Measurements from ENCODE around the gene KRTAP5-8.
"Not testable (repeated sequence)": the region's sequence is repeated elsewhere in the genome, so short reads cannot be mapped to it uniquely, and the experiment has no call there.

Gene KRTAP5-8

DNA sequence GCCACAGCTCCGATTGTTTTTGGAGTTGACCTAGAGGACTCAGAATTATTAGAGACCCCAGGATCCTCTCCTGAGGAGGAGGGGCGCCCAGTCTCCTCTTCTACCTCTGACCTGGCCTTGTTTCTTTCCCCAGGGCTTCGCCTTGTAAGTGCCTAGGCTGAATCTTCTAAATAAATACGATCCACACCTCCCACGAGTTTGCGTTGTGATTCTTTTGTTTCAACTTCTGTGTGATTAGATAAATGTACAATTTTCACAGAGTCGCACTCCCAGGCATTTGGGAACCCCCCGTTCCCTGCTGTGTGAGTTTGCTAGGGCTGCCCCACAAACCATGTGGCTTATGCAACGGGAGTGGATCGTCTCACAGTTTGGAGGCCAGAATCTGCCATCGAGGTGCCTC lies 1.2 kb downstream of the KRTAP5-8 start:
- no peak for DNase-seq (ENCODE audit: extremely low spot score)
- CTCF ChIA-PET = no interaction called here
- TF ChIP-seq LEF1 (IDR thresholded peaks at IDR 0.05; ENCODE audit: borderline replicate concordance) = no peak
- POLR2A ChIA-PET = no interaction called here

DNA sequence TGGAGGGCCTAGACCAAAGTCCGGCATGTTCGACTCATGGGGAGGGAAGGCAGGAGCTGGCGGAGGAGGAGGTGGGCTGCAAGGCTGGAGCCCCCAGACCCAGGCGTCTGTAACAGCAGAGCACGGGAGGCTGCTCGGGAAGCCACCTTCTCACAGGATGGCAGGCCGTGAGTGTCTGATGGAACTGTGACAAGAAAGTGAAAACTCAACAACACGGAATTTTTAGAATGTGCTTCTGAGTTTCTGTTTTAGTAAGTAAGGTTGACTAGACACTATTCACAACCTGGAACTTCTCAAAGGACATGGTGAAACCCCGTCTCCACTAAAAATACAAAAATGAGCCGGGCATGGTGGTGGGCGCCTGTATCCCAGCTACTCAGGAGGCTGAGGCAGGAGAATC lies 2.1 kb downstream of the KRTAP5-8 start:
- DNase-seq (ENCODE audit: extremely low spot score); CTCF ChIA-PET; POLR2A ChIA-PET: not testable (repeated sequence)

DNA sequence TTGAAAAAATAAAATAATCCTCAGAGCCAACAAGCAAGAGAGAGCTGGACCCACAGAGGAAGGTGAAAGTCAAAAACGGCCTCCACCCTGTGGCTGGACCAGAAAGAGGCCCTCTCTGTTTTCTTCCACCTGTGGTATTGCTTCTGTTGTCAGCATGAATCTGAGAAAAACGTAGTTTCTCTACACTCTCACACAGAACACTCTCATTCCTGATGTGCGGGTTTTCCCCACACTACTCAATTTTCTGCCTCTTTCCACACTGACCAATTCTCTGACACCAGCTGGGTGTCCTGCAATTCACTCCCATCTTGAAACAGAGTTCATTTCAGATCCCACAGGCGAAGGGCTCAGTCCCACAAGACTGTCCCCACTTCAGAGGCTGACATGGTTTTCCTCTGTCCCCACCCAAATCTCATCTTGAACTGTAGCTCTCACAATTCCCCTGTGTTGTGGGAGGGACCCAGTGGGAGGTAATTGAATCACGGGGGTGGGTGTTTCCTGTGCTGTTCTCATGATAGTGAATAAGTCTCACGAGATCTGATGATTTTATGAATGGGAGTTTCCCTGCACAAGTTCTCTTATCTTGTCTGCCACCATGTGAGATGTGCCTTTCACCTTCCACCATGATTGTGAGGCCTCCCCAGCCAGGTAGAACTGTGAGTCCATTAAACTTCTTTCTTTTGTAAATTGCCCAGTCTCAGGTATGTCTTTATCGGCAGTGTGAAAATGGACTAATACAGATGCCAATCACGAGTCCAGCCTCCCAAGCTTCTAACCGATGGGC lies 2.9 kb downstream of the KRTAP5-8 start:
- POLR2A ChIA-PET; DNase-seq (ENCODE audit: extremely low spot score); CTCF ChIA-PET: not testable (repeated sequence)

DNA sequence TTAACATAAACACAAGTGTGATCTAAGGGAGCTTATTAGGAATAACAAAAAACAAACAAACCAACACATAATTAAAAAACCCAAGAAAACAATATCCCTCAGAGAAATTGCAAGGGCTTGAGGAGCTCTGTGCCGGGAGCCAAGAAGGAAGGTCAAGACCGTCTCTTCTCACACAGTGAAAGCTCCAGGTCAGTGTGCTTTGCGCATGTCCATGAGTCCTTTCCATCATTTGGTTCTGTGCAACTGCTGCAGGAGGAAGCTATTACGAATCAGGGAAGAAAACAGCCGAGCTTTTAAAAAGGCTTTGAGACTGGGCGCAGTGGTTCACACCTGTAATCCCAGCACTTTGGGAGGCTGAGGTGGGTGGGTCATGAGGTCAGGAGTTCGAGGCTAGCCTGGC lies 4.6 kb downstream of the KRTAP5-8 start:
- CTCF ChIA-PET = interaction anchor here (1.4 kb wide), 1 partner anchor 37 kb away, joined by 4 read pairs; no protein-coding TSS in a partner anchor
- TF ChIP-seq ELF4 (IDR thresholded peaks at IDR 0.05) (no peak), ARNT (IDR thresholded peaks at IDR 0.05) (no peak), SP1 (IDR thresholded peaks at IDR 0.05) (no peak), ZNF384 (IDR thresholded peaks at IDR 0.05) (no peak), CTBP1 (IDR thresholded peaks at IDR 0.05; ENCODE audit: borderline replicate concordance) (no peak), FOXK2 (IDR thresholded peaks at IDR 0.05) (no peak), FOXA1 (IDR thresholded peaks at IDR 0.05) (no peak), NFRKB (IDR thresholded peaks at IDR 0.05) (no peak), LEF1 (IDR thresholded peaks at IDR 0.05; ENCODE audit: borderline replicate concordance) (no peak), HDGF (IDR thresholded peaks at IDR 0.05; ENCODE audit: borderline replicate concordance) (no peak), L3MBTL2 (conservative IDR thresholded peaks at IDR 0.05) (no peak), BHLHE40 (IDR thresholded peaks at IDR 0.05; ENCODE audit: borderline replicate concordance) (no peak), FOXM1 (IDR thresholded peaks at IDR 0.05; ENCODE audit: borderline replicate concordance) (no peak), TARDBP (IDR thresholded peaks at IDR 0.05) (no peak), SUZ12 (IDR thresholded peaks at IDR 0.05) (no peak)
- TF ChIP-seq, protein P1, sequence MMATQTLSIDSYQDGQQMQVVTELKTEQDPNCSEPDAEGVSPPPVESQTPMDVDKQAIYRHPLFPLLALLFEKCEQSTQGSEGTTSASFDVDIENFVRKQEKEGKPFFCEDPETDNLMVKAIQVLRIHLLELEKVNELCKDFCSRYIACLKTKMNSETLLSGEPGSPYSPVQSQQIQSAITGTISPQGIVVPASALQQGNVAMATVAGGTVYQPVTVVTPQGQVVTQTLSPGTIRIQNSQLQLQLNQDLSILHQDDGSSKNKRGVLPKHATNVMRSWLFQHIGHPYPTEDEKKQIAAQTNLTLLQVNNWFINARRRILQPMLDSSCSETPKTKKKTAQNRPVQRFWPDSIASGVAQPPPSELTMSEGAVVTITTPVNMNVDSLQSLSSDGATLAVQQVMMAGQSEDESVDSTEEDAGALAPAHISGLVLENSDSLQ (IDR thresholded peaks at IDR 0.05) = no peak
- no peak for DNase-seq (ENCODE audit: extremely low spot score)
- POLR2A ChIA-PET = no interaction called here

DNA sequence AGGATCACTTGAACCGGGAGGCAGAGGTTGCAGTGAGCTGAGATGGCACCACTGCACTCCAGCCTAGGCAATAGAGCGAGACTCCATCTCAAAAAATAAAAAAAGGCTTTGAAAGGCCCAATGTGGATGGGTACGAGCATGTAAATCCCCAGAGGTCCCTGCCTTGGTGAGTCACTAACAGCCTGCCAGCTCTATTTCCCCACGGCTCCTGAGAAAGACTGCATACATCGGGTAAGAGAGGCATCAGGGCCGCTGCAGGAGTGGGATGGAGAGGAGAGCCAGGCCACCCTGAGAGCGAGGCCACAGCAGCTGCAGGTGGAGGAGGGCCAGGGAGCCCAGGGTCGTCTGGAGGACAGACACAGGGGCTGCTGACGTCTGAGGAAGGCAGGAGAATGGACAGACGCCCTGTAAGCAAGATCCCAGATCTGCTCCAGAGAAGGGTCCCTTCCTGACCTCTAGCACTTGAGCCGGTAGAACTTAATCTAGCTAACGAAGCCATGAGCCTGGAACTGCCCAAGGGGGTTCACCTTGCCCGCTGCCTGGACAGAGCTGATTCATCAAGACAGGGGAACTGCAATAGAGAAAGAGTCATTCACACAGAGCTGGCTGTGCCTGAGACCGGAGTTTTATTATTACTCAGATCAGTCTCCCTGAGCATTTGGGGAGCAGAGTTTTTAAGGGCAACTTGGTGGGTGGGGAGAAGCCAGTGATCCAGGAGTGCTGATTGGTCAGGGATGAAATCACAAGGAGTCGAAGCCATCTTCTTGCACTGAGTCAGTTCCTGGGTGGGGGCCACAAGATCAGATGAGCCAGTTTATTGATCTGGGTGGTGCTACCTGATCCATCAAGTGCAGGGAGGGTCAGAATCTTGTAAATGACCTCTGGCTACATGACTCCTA lies 5.3 kb downstream of the KRTAP5-8 start:
- ChIA-PET POLR2A (no interaction called here), CTCF (interaction anchor here (1.4 kb wide), 1 partner anchor 37 kb away, joined by 4 read pairs; no protein-coding TSS in a partner anchor)
- DNase-seq (ENCODE audit: extremely low spot score) = no peak
- TF ChIP-seq L3MBTL2 (conservative IDR thresholded peaks at IDR 0.05) (no peak), ARNT (IDR thresholded peaks at IDR 0.05) (no peak), FOXM1 (IDR thresholded peaks at IDR 0.05; ENCODE audit: borderline replicate concordance) (no peak), LEF1 (IDR thresholded peaks at IDR 0.05; ENCODE audit: borderline replicate concordance) (no peak), ZNF384 (IDR thresholded peaks at IDR 0.05) (no peak), HDGF (IDR thresholded peaks at IDR 0.05; ENCODE audit: borderline replicate concordance) (no peak), FOXA1 (IDR thresholded peaks at IDR 0.05) (no peak), ELF4 (IDR thresholded peaks at IDR 0.05) (no peak), FOXK2 (IDR thresholded peaks at IDR 0.05) (no peak), CTBP1 (IDR thresholded peaks at IDR 0.05; ENCODE audit: borderline replicate concordance) (no peak), BHLHE40 (IDR thresholded peaks at IDR 0.05; ENCODE audit: borderline replicate concordance) (no peak), SP1 (IDR thresholded peaks at IDR 0.05) (no peak), NFRKB (IDR thresholded peaks at IDR 0.05) (no peak), TARDBP (IDR thresholded peaks at IDR 0.05) (no peak), SUZ12 (IDR thresholded peaks at IDR 0.05) (no peak)
- TF ChIP-seq, protein P1 (IDR thresholded peaks at IDR 0.05) = no peak

DNA sequence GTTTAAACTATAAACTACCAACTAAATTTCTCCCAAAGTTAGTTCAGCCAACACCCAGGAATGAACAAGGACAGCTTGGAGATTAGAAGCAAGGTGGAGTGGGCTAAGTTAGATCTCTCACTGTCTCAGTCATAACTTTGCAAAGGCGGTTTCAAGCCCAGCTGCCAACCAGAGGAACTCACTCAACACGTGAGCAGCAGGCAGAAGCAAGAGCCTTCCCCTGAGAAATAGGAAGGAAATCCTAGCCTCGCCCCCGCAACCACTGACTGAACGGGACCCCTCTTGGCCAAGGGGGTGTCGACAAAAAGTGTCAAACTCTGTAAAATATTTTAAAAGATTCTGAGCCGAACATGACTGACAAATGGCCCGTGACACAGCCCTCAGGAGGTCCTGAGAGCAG lies 6.0 kb downstream of the KRTAP5-8 start:
- no peak for TF ChIP-seq BHLHE40 (IDR thresholded peaks at IDR 0.05; ENCODE audit: borderline replicate concordance)
- no peak for TF ChIP-seq ELF4 (IDR thresholded peaks at IDR 0.05)
- no peak for TF ChIP-seq FOXK2 (IDR thresholded peaks at IDR 0.05)
- no peak for TF ChIP-seq SP1 (IDR thresholded peaks at IDR 0.05)
- TF ChIP-seq ZNF384 (IDR thresholded peaks at IDR 0.05) = no peak
- no peak for TF ChIP-seq FOXM1 (IDR thresholded peaks at IDR 0.05; ENCODE audit: borderline replicate concordance)
- no peak for TF ChIP-seq NFRKB (IDR thresholded peaks at IDR 0.05)
- no peak for TF ChIP-seq ARNT (IDR thresholded peaks at IDR 0.05)
- TF ChIP-seq TARDBP (IDR thresholded peaks at IDR 0.05) = no peak
- no peak for TF ChIP-seq HDGF (IDR thresholded peaks at IDR 0.05; ENCODE audit: borderline replicate concordance)
- TF ChIP-seq CTBP1 (IDR thresholded peaks at IDR 0.05; ENCODE audit: borderline replicate concordance) = no peak
- no peak for TF ChIP-seq SUZ12 (IDR thresholded peaks at IDR 0.05)
- ChIA-PET CTCF (no interaction called here), POLR2A (no interaction called here)
- DNase-seq (ENCODE audit: extremely low spot score) = no peak
